Measurements from ENCODE around the gene MEOX2. TPM values are rescaled to one million over a fixed set of nuclear protein-coding genes. Genes with fewer than 3 reads are reported as not detected.
A peak's percentile ranks its signal among the peaks of the same experiment; 100 is the strongest.

Gene MEOX2
- total RNA-seq, 2 donors from 2014 or later = 4.5 to 11.1 TPM

DNA sequence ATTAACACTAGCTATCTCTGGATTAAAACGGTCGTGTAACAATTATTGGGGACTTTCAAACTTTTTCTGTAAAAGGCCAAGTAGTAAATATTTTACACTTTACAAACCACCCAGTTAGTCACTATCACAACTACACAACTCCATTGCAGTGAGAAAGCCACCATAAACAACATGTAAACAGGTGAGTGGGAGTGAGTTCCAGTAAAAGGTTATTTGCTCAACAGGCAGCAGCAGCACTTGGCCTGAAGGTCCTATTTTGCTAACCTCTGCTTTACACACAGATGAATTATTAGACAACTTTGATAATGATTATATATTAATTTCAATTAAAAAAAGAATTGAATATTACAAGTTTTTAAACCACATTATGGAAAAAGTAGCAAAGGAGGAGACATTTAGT, 108.9 kb downstream of the MEOX2 start:
- H3K27ac ChIP-seq = no peak overlapping the region
- H3K4me1 ChIP-seq = peaks cover 0 to 9% of the 10 kb centered on the region in 2 donors
- H3K36me3 ChIP-seq = no peaks in the 10 kb centered on the region
- DNase-seq (ENCODE audit: low spot score) = no peak
- no peaks in the 10 kb centered on the region for H3K27me3 ChIP-seq
- no peaks in the 10 kb centered on the region for H3K9me3 ChIP-seq
- H3K4me3 ChIP-seq = no peak overlapping the region
- TF ChIP-seq, protein P1, sequence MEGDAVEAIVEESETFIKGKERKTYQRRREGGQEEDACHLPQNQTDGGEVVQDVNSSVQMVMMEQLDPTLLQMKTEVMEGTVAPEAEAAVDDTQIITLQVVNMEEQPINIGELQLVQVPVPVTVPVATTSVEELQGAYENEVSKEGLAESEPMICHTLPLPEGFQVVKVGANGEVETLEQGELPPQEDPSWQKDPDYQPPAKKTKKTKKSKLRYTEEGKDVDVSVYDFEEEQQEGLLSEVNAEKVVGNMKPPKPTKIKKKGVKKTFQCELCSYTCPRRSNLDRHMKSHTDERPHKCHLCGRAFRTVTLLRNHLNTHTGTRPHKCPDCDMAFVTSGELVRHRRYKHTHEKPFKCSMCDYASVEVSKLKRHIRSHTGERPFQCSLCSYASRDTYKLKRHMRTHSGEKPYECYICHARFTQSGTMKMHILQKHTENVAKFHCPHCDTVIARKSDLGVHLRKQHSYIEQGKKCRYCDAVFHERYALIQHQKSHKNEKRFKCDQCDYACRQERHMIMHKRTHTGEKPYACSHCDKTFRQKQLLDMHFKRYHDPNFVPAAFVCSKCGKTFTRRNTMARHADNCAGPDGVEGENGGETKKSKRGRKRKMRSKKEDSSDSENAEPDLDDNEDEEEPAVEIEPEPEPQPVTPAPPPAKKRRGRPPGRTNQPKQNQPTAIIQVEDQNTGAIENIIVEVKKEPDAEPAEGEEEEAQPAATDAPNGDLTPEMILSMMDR (IDR thresholded peaks at IDR 0.05) = no peak

DNA sequence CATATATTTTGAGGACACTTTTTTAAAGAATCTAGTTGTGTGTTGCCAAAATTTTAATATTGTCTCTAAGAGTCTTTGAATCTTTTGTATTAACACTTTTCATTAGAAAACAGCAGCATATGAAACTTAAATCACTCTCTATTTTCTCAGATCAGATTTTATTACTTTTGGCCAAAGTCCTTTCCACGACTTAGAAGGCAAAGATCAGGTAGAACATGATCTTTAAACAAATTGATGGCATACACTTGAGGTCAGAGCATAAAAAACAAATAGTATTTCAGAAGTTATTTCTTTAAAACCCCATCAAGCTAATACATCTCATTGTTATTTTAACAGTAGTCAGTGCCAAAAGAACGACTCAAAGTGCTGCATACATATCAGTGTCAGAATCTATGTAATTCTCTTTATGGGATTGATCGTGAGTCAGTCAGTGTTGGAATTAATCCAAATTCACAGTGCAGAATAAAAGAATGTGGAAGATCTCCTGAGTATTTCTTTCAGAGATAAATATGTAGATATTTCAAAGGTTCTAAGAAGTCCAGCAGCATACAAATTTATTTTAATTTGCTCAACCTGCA, 115.1 kb downstream of the MEOX2 start:
- no peak overlapping the region for H3K27ac ChIP-seq
- H3K27me3 ChIP-seq = no peaks in the 10 kb centered on the region
- H3K4me1 ChIP-seq = no peaks in the 10 kb centered on the region
- no peaks in the 10 kb centered on the region for H3K36me3 ChIP-seq
- H3K4me3 ChIP-seq = no peak overlapping the region
- DNase-seq (ENCODE audit: low spot score) = no peak
- TF ChIP-seq, protein P1 (IDR thresholded peaks at IDR 0.05) = no peak
- H3K9me3 ChIP-seq = no peaks in the 10 kb centered on the region

DNA sequence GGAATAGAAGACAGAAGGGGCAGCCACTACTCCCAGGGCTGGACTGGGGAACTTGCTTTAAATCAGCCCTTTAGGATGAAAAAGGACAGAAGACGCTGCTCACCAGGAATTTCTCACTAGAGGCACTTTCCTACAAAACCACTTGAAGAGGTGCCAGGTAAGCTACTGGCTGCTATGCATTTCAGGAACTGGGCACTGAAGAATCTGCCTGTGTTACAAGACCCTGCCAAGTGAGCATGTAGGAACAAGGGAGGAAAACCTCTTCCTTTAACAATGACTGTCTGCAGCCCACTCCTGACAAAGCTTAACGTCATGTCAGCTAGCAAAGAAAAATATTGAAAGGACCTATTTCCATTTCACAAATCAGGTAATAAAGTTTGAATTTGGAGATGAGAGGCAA, 118.8 kb downstream of the MEOX2 start:
- Histone ChIP-seq H3K36me3 (no peaks in the 10 kb centered on the region), H3K27me3 (no peaks in the 10 kb centered on the region), H3K27ac (no peak overlapping the region), H3K9me3 (no peaks in the 10 kb centered on the region), H3K4me1 (no peaks in the 10 kb centered on the region), H3K4me3 (no peak overlapping the region)
- DNase-seq (ENCODE audit: low spot score) = no peak
- TF ChIP-seq, protein P1 (IDR thresholded peaks at IDR 0.05) = no peak

DNA sequence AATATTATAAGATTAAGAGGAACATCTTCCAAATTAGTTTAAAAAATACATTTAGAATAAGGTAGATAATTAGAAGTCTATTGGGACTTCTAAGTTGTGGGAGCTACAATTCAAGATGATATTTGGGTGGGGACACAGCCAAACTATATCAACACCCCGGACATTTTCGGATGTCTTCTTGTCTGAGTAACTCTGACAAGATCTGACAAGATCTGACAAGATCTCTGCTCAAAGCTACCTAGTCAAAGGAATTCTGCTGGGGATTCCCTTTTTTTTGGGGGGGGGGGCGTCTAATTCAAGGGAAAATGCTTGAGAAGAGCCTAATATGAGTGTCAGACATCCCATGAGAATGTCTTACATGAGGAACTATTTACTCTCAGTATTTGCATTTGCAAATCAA, 119.4 kb downstream of the MEOX2 start:
- Histone ChIP-seq H3K4me3 (no peak overlapping the region), H3K27ac (no peak overlapping the region), H3K4me1 (no peaks in the 10 kb centered on the region), H3K36me3 (no peaks in the 10 kb centered on the region), H3K9me3 (no peaks in the 10 kb centered on the region), H3K27me3 (no peaks in the 10 kb centered on the region)
- DNase-seq (ENCODE audit: low spot score) = no peak
- TF ChIP-seq, protein P1 (IDR thresholded peaks at IDR 0.05) = no peak

DNA sequence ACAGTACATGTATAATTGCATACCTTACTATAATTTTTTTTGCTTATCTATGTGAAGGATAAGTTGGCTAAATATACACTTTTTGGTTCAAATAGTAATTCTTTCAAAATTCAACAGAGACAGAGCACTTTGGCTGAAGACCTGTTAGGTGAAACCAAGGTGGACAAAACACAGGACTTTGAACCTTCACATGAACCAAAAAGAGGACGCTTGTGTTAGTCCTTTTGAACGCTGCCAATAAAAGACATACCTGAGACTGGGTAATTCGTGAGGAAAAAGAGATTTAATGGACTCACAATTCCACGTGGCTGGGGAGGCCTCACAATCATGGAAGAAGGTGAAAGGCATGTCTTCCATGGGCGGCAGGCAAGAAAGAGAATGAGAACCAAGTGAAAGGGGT, 120.0 kb downstream of the MEOX2 start:
- Histone ChIP-seq H3K4me3 (no peak overlapping the region), H3K27me3 (no peaks in the 10 kb centered on the region), H3K36me3 (no peaks in the 10 kb centered on the region), H3K9me3 (no peaks in the 10 kb centered on the region), H3K27ac (no peak overlapping the region), H3K4me1 (no peaks in the 10 kb centered on the region)
- TF ChIP-seq, protein P1 (IDR thresholded peaks at IDR 0.05) = no peak
- no peak for DNase-seq (ENCODE audit: low spot score)

DNA sequence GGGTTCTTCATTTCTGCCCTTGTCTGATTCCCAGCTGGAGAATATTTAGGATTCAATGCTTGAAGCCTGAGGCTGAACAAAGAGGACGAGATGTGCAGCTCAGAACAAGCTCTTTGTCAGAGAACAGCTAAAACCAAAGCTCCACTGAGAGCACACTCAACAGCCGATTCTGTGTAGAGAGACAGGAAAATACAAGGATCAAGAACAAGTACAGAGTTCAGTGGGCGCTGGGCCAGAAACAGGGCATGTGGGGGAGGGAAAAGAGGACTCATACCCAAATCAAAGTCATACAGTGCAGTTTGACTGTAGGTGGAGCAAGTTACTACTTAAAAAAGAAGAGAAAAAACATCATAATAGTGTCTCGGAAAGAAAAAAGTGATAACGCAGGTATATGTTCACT, 124.6 kb downstream of the MEOX2 start, which contains the start of gene AGMO:
Gene AGMO, minus strand, starts transcription at position 181 of the 400 bp plus-strand sequence.
- H3K4me1 ChIP-seq = no peaks in the 10 kb centered on the region

More for the DNA sequence above, 124.6 kb downstream of the MEOX2 start, which contains the start of gene AGMO:
- peak; percentile 69 for DNase-seq (ENCODE audit: low spot score)
- TF ChIP-seq, protein P1 (IDR thresholded peaks at IDR 0.05) = peak in 1 of 2 donors; percentile 18
- Histone ChIP-seq H3K36me3 (no peaks in the 10 kb centered on the region), H3K27ac (peak within 1 kb of the TSS; percentile 30 to 63), H3K27me3 (no peaks in the 10 kb centered on the region), H3K9me3 (no peaks in the 10 kb centered on the region), H3K4me3 (peak within 1 kb of the TSS in 1 of 2 donors; percentile 10)
